ENCODE measurements around the gene HORMAD2.

HORMAD2 gene

DNA sequence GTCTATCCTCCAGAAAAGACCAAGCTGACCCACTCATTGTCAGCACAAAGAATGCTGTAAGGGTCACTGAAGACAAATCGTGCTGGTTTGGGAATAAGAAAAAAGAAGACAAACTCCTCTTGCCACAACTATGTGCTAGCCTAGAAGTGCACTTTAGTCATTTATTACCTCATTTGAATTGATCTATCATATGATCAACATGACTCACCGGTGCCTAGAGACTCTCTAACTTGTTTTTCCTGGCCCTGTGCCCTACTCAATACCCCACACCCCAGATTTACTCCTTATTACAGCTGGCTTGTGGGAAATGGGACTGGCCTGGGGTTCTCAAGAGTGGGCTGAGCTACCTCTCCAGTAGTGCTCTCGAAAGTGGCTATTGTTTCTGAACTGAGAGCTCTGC lies 35.9 kb upstream of the HORMAD2 start (continued):
- no peak for TF ChIP-seq GLI4 (tag by site-specific recombination; IDR thresholded peaks at IDR 0.05)
- TF ChIP-seq ZNF658 (tag by site-specific recombination; IDR thresholded peaks at IDR 0.05) = no peak
- no peak for TF ChIP-seq ZNF23 (tag by site-specific recombination; IDR thresholded peaks at IDR 0.05; ENCODE audit: borderline replicate concordance)
- TF ChIP-seq ZXDB (tag by site-specific recombination; IDR thresholded peaks at IDR 0.05) = peak; percentile 47; the same call in 1 of the 2 replicates
- TF ChIP-seq KLF7 (tag by site-specific recombination; IDR thresholded peaks at IDR 0.05; ENCODE audit: borderline replicate concordance) = no peak
- no peak for TF ChIP-seq ZNF239 (tag by site-specific recombination; IDR thresholded peaks at IDR 0.05)
- TF ChIP-seq IKZF3 (tag by site-specific recombination; IDR thresholded peaks at IDR 0.05) = peak; percentile 81
- TF ChIP-seq ZSCAN30 (tag by site-specific recombination; IDR thresholded peaks at IDR 0.05) = no peak
- no peak for TF ChIP-seq ZNF416 (tag by site-specific recombination; IDR thresholded peaks at IDR 0.05)
- no peak for TF ChIP-seq ZNF777 (tag by site-specific recombination; IDR thresholded peaks at IDR 0.05; ENCODE audit: borderline replicate concordance)
- peak; percentile 34; the same call in 1 of the 2 replicates for TF ChIP-seq GFI1B (tag by site-specific recombination; IDR thresholded peaks at IDR 0.05)
- no peak for TF ChIP-seq HOXA7 (CRISPR knock-in tag; IDR thresholded peaks at IDR 0.05; ENCODE audit: borderline replicate concordance)
- no peak for TF ChIP-seq CTCF (tag by site-specific recombination; IDR thresholded peaks at IDR 0.05)
- TF ChIP-seq ZSCAN16 (tag by site-specific recombination; IDR thresholded peaks at IDR 0.05) = no peak
- TF ChIP-seq FEZF1 (tag by site-specific recombination; IDR thresholded peaks at IDR 0.05) = peak; percentile 79
- TF ChIP-seq ZNF157 (tag by site-specific recombination; IDR thresholded peaks at IDR 0.05) = no peak
- TF ChIP-seq ZNF404 (tag by site-specific recombination; IDR thresholded peaks at IDR 0.05) = no peak
- no peak for TF ChIP-seq ZFHX2 (tag by site-specific recombination; conservative IDR thresholded peaks at IDR 0.05)
- TF ChIP-seq EGR2 (tag by site-specific recombination; IDR thresholded peaks at IDR 0.05; ENCODE audit: low read depth) = no peak
- TF ChIP-seq, protein P1, sequence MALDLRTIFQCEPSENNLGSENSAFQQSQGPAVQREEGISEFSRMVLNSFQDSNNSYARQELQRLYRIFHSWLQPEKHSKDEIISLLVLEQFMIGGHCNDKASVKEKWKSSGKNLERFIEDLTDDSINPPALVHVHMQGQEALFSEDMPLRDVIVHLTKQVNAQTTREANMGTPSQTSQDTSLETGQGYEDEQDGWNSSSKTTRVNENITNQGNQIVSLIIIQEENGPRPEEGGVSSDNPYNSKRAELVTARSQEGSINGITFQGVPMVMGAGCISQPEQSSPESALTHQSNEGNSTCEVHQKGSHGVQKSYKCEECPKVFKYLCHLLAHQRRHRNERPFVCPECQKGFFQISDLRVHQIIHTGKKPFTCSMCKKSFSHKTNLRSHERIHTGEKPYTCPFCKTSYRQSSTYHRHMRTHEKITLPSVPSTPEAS (tag by site-specific recombination; IDR thresholded peaks at IDR 0.05) = 0 out of 2 replicates have a peak, but pooled peaks have one; percentile 20
- TF ChIP-seq SP3 (tag by site-specific recombination; IDR thresholded peaks at IDR 0.05) = peak; percentile 42; the same call in 1 of the 2 replicates
- TF ChIP-seq, protein P2, sequence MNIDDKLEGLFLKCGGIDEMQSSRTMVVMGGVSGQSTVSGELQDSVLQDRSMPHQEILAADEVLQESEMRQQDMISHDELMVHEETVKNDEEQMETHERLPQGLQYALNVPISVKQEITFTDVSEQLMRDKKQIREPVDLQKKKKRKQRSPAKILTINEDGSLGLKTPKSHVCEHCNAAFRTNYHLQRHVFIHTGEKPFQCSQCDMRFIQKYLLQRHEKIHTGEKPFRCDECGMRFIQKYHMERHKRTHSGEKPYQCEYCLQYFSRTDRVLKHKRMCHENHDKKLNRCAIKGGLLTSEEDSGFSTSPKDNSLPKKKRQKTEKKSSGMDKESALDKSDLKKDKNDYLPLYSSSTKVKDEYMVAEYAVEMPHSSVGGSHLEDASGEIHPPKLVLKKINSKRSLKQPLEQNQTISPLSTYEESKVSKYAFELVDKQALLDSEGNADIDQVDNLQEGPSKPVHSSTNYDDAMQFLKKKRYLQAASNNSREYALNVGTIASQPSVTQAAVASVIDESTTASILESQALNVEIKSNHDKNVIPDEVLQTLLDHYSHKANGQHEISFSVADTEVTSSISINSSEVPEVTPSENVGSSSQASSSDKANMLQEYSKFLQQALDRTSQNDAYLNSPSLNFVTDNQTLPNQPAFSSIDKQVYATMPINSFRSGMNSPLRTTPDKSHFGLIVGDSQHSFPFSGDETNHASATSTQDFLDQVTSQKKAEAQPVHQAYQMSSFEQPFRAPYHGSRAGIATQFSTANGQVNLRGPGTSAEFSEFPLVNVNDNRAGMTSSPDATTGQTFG (tag by site-specific recombination; IDR thresholded peaks at IDR 0.05; ENCODE audit: borderline replicate concordance) = no peak
- TF ChIP-seq, protein P3, sequence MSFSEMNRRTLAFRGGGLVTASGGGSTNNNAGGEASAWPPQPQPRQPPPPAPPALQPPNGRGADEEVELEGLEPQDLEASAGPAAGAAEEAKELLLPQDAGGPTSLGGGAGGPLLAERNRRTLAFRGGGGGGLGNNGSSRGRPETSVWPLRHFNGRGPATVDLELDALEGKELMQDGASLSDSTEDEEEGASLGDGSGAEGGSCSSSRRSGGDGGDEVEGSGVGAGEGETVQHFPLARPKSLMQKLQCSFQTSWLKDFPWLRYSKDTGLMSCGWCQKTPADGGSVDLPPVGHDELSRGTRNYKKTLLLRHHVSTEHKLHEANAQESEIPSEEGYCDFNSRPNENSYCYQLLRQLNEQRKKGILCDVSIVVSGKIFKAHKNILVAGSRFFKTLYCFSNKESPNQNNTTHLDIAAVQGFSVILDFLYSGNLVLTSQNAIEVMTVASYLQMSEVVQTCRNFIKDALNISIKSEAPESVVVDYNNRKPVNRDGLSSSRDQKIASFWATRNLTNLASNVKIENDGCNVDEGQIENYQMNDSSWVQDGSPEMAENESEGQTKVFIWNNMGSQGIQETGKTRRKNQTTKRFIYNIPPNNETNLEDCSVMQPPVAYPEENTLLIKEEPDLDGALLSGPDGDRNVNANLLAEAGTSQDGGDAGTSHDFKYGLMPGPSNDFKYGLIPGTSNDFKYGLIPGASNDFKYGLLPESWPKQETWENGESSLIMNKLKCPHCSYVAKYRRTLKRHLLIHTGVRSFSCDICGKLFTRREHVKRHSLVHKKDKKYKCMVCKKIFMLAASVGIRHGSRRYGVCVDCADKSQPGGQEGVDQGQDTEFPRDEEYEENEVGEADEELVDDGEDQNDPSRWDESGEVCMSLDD (tag by site-specific recombination; IDR thresholded peaks at IDR 0.05) = no peak
- 0 out of 2 replicates have a peak, but pooled peaks have one; percentile 36 for TF ChIP-seq ZBTB48 (tag by site-specific recombination; IDR thresholded peaks at IDR 0.05)
- TF ChIP-seq ZNF292 (tag by site-specific recombination; IDR thresholded peaks at IDR 0.05; ENCODE audit: borderline replicate concordance, low read depth) = no peak
- no peak for TF ChIP-seq ZFP69B (tag by site-specific recombination; IDR thresholded peaks at IDR 0.05)
- TF ChIP-seq ZNF623 (tag by site-specific recombination; IDR thresholded peaks at IDR 0.05) = no peak
- peak; percentile 16; the same call in 1 of the 2 replicates for TF ChIP-seq BCL11B (tag by site-specific recombination; IDR thresholded peaks at IDR 0.05; ENCODE audit: low read depth)
- peak; percentile 78 for TF ChIP-seq PATZ1 (tag by site-specific recombination; IDR thresholded peaks at IDR 0.05)
- no peak for TF ChIP-seq OVOL3 (tag by site-specific recombination; IDR thresholded peaks at IDR 0.05)
- no peak for TF ChIP-seq MYNN (tag by site-specific recombination; IDR thresholded peaks at IDR 0.05; ENCODE audit: borderline replicate concordance)
- TF ChIP-seq ZNF558 (tag by site-specific recombination; IDR thresholded peaks at IDR 0.05) = peak; percentile 44
- TF ChIP-seq ZNF791 (tag by site-specific recombination; IDR thresholded peaks at IDR 0.05) = no peak
